Measurements from ENCODE around the gene FTSJ1.

GRCh38 chrX:48531358-48531959 is 55.5 kb downstream of the FTSJ1 start:
- no peak for TF ChIP-seq ZNF274 (IDR thresholded peaks at IDR 0.05; ENCODE audit: low read depth, low read length)
- no peak for TF ChIP-seq YY1 (IDR thresholded peaks at IDR 0.05; ENCODE audit: insufficient read depth, insufficient read length)

All from NT2/D1 (cell line).